HepG2 (cell line): ENCODE results near the gene IL17RC. TPM values are rescaled to one million over a fixed set of nuclear protein-coding genes. Genes with fewer than 3 reads are reported as not detected.
A peak's percentile ranks its signal among the peaks of the same experiment; 100 is the strongest.

Source experiments
- CREB1 ChIP-seq, 2 experiments: fragments of 450-650 bp in 1 of 2; IDR thresholded peaks; 2 replicates each; pipeline ENCODE4 v1.6.1; 2016 to 2017; ENCODE audit warnings: control low read depth in 1 of 2, mild to moderate bottlenecking in 1 of 2, missing compliant biosample characterization in 1 of 2, missing genetic modification characterization in 1 of 2
- DPF2 ChIP-seq: sonication (generic); formaldehyde crosslinking; IDR thresholded peaks from 2 replicates; pipeline ENCODE4 v1.4.0; 2020; ENCODE audit warnings: mild to moderate bottlenecking, low read depth, missing genetic modification reagents, borderline replicate concordance
- FOSL2 ChIP-seq: sonication (generic); formaldehyde crosslinking; IDR thresholded peaks from 2 replicates; pipeline ENCODE4 v1.4.0; 2020; ENCODE audit warnings: missing genetic modification reagents
- IRX3 ChIP-seq: sonication (generic); formaldehyde crosslinking; IDR thresholded peaks from 2 replicates; pipeline ENCODE4 v1.8.1; 2023; ENCODE audit warnings: mild to moderate bottlenecking, low read depth, missing genetic modification reagents, borderline replicate concordance
- JUNB ChIP-seq: sonication (generic); formaldehyde crosslinking; IDR thresholded peaks from 2 replicates; pipeline ENCODE4 v1.8.0; 2022; ENCODE audit warnings: missing genetic modification reagents, mild to moderate bottlenecking, borderline replicate concordance
- POLR2A ChIP-seq, 2 experiments: IDR thresholded peaks; 2 replicates each; pipeline ENCODE4 v1.6.1; 2011; ENCODE audit warnings: low read depth in 2 of 2, low read length in 2 of 2, mild to moderate bottlenecking in 1 of 2, moderate library complexity in 1 of 2; ENCODE audit not compliant: insufficient read depth in 1 of 2
- POLR2AphosphoS5 ChIP-seq: IDR thresholded peaks from 2 replicates; pipeline ENCODE4 v1.6.1; 2012; ENCODE audit warnings: low read depth, low read length
- REPIN1 ChIP-seq: sonication (generic); formaldehyde crosslinking; IDR thresholded peaks from 2 replicates; pipeline ENCODE4 v1.8.0; 2022; ENCODE audit warnings: missing genetic modification reagents, low read depth, mild to moderate bottlenecking, borderline replicate concordance
- TBP ChIP-seq: sonication (generic); formaldehyde crosslinking; IDR thresholded peaks from 2 replicates; pipeline ENCODE4 v1.5.0; 2020; ENCODE audit warnings: missing genetic modification reagents
- YY1 ChIP-seq: IDR thresholded peaks from 2 replicates; pipeline ENCODE4 v1.6.1; 2011; ENCODE audit warnings: low read length, low read depth, moderate library complexity, mild to moderate bottlenecking; ENCODE audit not compliant: insufficient read depth, insufficient replicate concordance
- ZNF138 ChIP-seq: sonication (generic); formaldehyde crosslinking; IDR thresholded peaks from 2 replicates; pipeline ENCODE4 v1.5.0; 2020; ENCODE audit warnings: mild to moderate bottlenecking, low read depth, missing genetic modification reagents
- ZNF260 ChIP-seq: sonication (generic); formaldehyde crosslinking; IDR thresholded peaks from 2 replicates; pipeline ENCODE4 v1.4.0; 2020; ENCODE audit warnings: missing genetic modification reagents, low read depth, mild to moderate bottlenecking, borderline replicate concordance
- ZNF547 ChIP-seq: sonication (generic); formaldehyde crosslinking; IDR thresholded peaks from 2 replicates; pipeline ENCODE4 v1.5.1; 2020; ENCODE audit warnings: mild to moderate bottlenecking, missing genetic modification reagents
- ZNF550 ChIP-seq: sonication (generic); formaldehyde crosslinking; IDR thresholded peaks from 2 replicates; pipeline ENCODE4 v1.4.0; 2020; ENCODE audit warnings: mild to moderate bottlenecking, missing genetic modification reagents, borderline replicate concordance
- ZNF660 ChIP-seq: sonication (generic); formaldehyde crosslinking; IDR thresholded peaks from 2 replicates; pipeline ENCODE4 v1.5.1; 2020; ENCODE audit warnings: mild to moderate bottlenecking, low read depth, missing genetic modification reagents, borderline replicate concordance
- polyA plus RNA-seq, 8 experiments: library from polyadenylated mRNA; depleted of rRNA in 3 of 8; stranded (reverse) in 7 of 8; unstranded in 1 of 8; fragments of >200 nt; fragmentation: Illumina TruSeq in 4 of 8; extraction: Trizol in 4 of 8; gene quantifications; 2 replicates each; pipeline versions ENCODE4 v1.2.1 to v1.2.3, GENCODE V29; 2011 to 2016; ENCODE audit warnings: low read depth in 4 of 8, missing spikeins in 1 of 8, mixed read lengths in 1 of 8; ENCODE audit not compliant: insufficient read depth in 1 of 8
- total RNA-seq, 5 experiments: library from RNA; depleted of rRNA; stranded (reverse); fragments of >200 nt; fragmentation: Illumina TruSeq; extraction: Trizol; gene quantifications; 2 replicates each; pipeline ENCODE4 v1.2.3, GENCODE V29; 2016; ENCODE audit warnings: low read depth in 1 of 5
- TF ChIP-seq, protein P1 (sequence below): sonication (generic); formaldehyde crosslinking; conservative IDR thresholded peaks from 2 replicates; pipeline ENCODE4 v1.8.1; 2023; ENCODE audit warnings: missing genetic modification reagents
- TF ChIP-seq, protein P2 (sequence below): sonication (generic); formaldehyde crosslinking; IDR thresholded peaks from 2 replicates; pipeline ENCODE4 v1.5.1; 2020; ENCODE audit warnings: mild to moderate bottlenecking, missing genetic modification reagents, moderate library complexity
- TF ChIP-seq, protein P3 (sequence below): IDR thresholded peaks from 2 replicates; pipeline ENCODE4 v1.6.1; 2016; ENCODE audit warnings: low read depth

The IL17RC gene
- total and polyA plus RNA-seq, 2 of the 13 experiments (the other 11 are each of a cell fraction or from before 2014, with no cell fraction given) = 20.7 to 24.0 TPM

DNA sequence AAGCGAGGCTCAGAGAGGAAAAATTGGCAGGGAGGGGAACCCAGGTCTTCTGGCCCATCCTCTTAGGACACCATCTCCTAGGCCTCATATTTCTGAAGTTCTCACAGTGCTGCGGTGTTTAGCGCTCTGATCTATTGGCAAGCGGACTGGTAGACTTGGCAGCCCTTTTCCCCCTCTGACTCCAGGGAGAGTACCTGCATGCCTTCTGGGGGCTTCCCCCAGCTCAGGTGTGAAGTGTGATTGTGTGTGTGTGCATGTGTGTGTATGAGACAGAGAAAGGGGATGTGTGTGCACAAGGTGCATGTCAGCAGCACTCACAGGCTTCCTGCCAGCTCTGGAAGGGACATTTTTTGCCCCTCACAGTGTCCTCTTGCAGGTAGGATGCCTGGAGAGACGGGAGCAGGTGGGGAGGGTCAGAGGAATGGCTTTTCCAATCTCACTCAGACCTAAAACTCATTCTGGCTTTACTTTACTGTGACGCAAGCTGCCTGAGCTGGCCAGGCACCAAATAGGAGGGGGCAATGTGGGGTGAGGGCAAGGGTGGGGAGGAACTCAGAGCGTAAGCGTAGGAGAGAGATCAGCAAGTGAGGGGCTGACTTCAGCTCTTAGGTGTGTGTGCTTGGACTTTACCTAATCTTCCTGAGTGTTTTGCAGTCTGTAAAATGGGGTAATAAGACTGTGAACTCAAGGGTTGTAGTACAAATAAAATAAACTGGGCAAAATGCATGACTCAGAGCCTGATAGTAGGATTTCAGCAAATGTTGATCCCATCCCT, 18.2 kb upstream of the IL17RC start (continued):
- TF ChIP-seq DPF2 (no peak; the same call in 1 of the 2 replicates), YY1 (no peak), ZNF138 (CRISPR knock-in tag) (no peak), POLR2A (IDR thresholded peaks at IDR 0.05; ENCODE audit: insufficient read depth in 1 of 2, low read depth in 2 of 2, low read length in 2 of 2) (peak; percentile 21 to 49; a peak in 2 of 4 replicates), CREB1 (IDR thresholded peaks at IDR 0.05) (peak; percentile 23; the same call in 1 of the 2 replicates), CREB1 (CRISPR knock-in tag; IDR thresholded peaks at IDR 0.05) (no peak; the same call in 1 of the 2 replicates), TBP (CRISPR knock-in tag) (no peak), POLR2AphosphoS5 (peak; percentile 44; the same call in 1 of the 2 replicates), FOSL2 (CRISPR knock-in tag) (peak; percentile 24; the same call in 1 of the 2 replicates), ZNF260 (CRISPR knock-in tag) (no peak), IRX3 (CRISPR knock-in tag) (no peak), JUNB (no peak), ZNF550 (no peak), REPIN1 (CRISPR knock-in tag) (0 out of 2 replicates have a peak, but pooled peaks have one; percentile 21), ZNF660 (CRISPR knock-in tag) (no peak), ZNF547 (CRISPR knock-in tag) (no peak)
- TF ChIP-seq, protein P1, sequence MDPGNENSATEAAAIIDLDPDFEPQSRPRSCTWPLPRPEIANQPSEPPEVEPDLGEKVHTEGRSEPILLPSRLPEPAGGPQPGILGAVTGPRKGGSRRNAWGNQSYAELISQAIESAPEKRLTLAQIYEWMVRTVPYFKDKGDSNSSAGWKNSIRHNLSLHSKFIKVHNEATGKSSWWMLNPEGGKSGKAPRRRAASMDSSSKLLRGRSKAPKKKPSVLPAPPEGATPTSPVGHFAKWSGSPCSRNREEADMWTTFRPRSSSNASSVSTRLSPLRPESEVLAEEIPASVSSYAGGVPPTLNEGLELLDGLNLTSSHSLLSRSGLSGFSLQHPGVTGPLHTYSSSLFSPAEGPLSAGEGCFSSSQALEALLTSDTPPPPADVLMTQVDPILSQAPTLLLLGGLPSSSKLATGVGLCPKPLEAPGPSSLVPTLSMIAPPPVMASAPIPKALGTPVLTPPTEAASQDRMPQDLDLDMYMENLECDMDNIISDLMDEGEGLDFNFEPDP (CRISPR knock-in tag) = no peak
- TF ChIP-seq, protein P2, sequence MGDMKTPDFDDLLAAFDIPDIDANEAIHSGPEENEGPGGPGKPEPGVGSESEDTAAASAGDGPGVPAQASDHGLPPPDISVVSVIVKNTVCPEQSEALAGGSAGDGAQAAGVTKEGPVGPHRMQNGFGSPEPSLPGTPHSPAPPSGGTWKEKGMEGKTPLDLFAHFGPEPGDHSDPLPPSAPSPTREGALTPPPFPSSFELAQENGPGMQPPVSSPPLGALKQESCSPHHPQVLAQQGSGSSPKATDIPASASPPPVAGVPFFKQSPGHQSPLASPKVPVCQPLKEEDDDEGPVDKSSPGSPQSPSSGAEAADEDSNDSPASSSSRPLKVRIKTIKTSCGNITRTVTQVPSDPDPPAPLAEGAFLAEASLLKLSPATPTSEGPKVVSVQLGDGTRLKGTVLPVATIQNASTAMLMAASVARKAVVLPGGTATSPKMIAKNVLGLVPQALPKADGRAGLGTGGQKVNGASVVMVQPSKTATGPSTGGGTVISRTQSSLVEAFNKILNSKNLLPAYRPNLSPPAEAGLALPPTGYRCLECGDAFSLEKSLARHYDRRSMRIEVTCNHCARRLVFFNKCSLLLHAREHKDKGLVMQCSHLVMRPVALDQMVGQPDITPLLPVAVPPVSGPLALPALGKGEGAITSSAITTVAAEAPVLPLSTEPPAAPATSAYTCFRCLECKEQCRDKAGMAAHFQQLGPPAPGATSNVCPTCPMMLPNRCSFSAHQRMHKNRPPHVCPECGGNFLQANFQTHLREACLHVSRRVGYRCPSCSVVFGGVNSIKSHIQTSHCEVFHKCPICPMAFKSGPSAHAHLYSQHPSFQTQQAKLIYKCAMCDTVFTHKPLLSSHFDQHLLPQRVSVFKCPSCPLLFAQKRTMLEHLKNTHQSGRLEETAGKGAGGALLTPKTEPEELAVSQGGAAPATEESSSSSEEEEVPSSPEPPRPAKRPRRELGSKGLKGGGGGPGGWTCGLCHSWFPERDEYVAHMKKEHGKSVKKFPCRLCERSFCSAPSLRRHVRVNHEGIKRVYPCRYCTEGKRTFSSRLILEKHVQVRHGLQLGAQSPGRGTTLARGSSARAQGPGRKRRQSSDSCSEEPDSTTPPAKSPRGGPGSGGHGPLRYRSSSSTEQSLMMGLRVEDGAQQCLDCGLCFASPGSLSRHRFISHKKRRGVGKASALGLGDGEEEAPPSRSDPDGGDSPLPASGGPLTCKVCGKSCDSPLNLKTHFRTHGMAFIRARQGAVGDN (CRISPR knock-in tag) = peak; percentile 44
- TF ChIP-seq, protein P3, sequence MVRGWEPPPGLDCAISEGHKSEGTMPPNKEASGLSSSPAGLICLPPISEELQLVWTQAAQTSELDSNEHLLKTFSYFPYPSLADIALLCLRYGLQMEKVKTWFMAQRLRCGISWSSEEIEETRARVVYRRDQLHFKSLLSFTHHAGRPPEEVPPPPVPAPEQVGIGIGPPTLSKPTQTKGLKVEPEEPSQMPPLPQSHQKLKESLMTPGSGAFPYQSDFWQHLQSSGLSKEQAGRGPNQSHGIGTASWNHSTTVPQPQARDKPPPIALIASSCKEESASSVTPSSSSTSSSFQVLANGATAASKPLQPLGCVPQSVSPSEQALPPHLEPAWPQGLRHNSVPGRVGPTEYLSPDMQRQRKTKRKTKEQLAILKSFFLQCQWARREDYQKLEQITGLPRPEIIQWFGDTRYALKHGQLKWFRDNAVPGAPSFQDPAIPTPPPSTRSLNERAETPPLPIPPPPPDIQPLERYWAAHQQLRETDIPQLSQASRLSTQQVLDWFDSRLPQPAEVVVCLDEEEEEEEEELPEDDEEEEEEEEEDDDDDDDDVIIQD (CRISPR knock-in tag) = no peak
